ENCODE measurements around the gene RHOXF1.
"Not testable (repeated sequence)": the region's sequence is repeated elsewhere in the genome, so short reads cannot be mapped to it uniquely, and the experiment has no call there.

Gene RHOXF1

DNA sequence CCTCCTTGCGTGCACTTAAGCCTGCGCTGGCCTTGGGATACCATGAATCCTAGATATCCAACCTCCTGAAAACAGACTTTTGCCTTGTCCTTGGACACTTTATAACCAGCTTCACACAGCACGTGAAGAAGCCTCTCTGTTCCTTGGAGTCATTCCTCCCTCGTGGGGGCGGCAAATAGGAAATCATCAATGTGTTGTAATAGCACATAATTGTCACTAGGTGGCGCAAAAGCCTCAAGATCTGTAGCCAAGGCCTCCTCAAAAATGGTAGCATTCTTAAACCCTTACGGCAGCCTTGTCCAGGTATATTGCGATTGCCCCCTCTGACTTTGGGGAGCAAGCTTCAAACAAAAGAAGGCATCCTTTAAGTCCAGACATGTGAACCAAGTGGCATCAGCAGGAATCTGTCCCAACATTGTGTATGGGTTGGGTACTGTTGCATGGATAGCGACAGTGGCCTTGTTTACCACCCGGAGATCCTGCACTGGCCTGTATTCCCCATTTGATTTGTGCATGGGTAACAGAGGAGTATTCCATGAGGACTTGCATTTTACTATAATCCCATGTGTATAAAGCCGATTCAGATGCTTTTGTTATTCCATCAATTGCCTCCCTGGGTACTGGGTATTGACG lies 30.0 kb downstream of the RHOXF1 start:
- not testable (repeated sequence) for DNase-seq (ENCODE audit: low spot score)

GRCh38 chrX:120077590-120077989 lies 38.1 kb downstream of the RHOXF1 start, which contains the start of gene RHOXF2B:
Gene RHOXF2B, minus strand, starts transcription at chrX:120077690. Its CDS starts 138 bp downstream, at chrX:120077552.
- DNase-seq (ENCODE audit: low spot score): not testable (repeated sequence)

GRCh38 chrX:120066169-120066568 lies 49.5 kb downstream of the RHOXF1 start:
- not testable (repeated sequence) for DNase-seq (ENCODE audit: low spot score)
